Stimulated activated CD8-positive, alpha-beta memory T cell treated with anti-CD3 and anti-CD28 coated beads, Interleukin-15, amount 100 ng/mL, for 1 hour (primary cell): ENCODE data around the gene EPHB1.
"Not testable (repeated sequence)": the region's sequence is repeated elsewhere in the genome, so short reads cannot be mapped to it uniquely, and the experiment has no call there.

Experiments used
- DNase-seq: peaks from one replicate; pipeline ENCODE4 v3.0.0-alpha.2; 2020; ENCODE audit warnings: low read depth

Gene EPHB1

GRCh38 chr3:135050536-135050935 lies 255.5 kb downstream of the EPHB1 start:
- no peak for DNase-seq

- DNase-seq, result no peak
Observed at GRCh38 chr3:135051409-135051973, 256.4 kb downstream of the EPHB1 start.

GRCh38 chr3:135055449-135055848 lies 260.4 kb downstream of the EPHB1 start:
- no peak for DNase-seq

- DNase-seq, result no peak
Observed at GRCh38 chr3:135056084-135056730, 261.1 kb downstream of the EPHB1 start.

- DNase-seq, result no peak
Observed at GRCh38 chr3:135056733-135057310, 261.8 kb downstream of the EPHB1 start.

- no peak for DNase-seq
Observed at GRCh38 chr3:135057996-135058395, 262.9 kb downstream of the EPHB1 start.

- no peak for DNase-seq
Observed at GRCh38 chr3:135059580-135059979, 264.5 kb downstream of the EPHB1 start.

GRCh38 chr3:135066844-135067727 lies 272.0 kb downstream of the EPHB1 start:
- DNase-seq, result not testable (repeated sequence)

GRCh38 chr3:135068011-135068410 lies 273.0 kb downstream of the EPHB1 start:
- DNase-seq, result no peak

GRCh38 chr3:135069406-135069805 lies 274.3 kb downstream of the EPHB1 start:
- no peak for DNase-seq

GRCh38 chr3:135071483-135071882 lies 276.4 kb downstream of the EPHB1 start:
- no peak for DNase-seq

- DNase-seq, result no peak
Observed at GRCh38 chr3:135072431-135072830, 277.4 kb downstream of the EPHB1 start.

GRCh38 chr3:135075157-135075556 lies 280.1 kb downstream of the EPHB1 start:
- no peak for DNase-seq

GRCh38 chr3:135076341-135076740 lies 281.3 kb downstream of the EPHB1 start:
- DNase-seq, result no peak

GRCh38 chr3:135077186-135077585 lies 282.1 kb downstream of the EPHB1 start:
- no peak for DNase-seq

GRCh38 chr3:135078283-135078682 lies 283.2 kb downstream of the EPHB1 start:
- DNase-seq, result no peak

GRCh38 chr3:135079095-135079494 lies 284.0 kb downstream of the EPHB1 start:
- no peak for DNase-seq

GRCh38 chr3:135081451-135081850 lies 286.4 kb downstream of the EPHB1 start:
- no peak for DNase-seq

- no peak for DNase-seq
Observed at GRCh38 chr3:135081856-135082434, 286.9 kb downstream of the EPHB1 start.

GRCh38 chr3:135082706-135083105 lies 287.6 kb downstream of the EPHB1 start:
- DNase-seq, result no peak

- no peak for DNase-seq
Observed at GRCh38 chr3:135083179-135083578, 288.1 kb downstream of the EPHB1 start.

- no peak for DNase-seq
Observed at GRCh38 chr3:135083756-135084155, 288.7 kb downstream of the EPHB1 start.
